NCI-H2227 (cell line): ENCODE results near the gene GFOD2.

Experiments
- DNase-seq: peaks from one replicate; lab custom pipeline; 2025; ENCODE audit not compliant: unreplicated experiment; lab: John Stamatoyannopoulos, UW

Gene GFOD2

GRCh38 chr16:67733734-67734470, 14.8 kb upstream of the GFOD2 start:
- DNase-seq, result no peak

- DNase-seq, result no peak
Observed at GRCh38 chr16:67731753-67732095, 12.6 kb upstream of the GFOD2 start.

- no peak for DNase-seq
Observed at GRCh38 chr16:67731071-67731752, 12.1 kb upstream of the GFOD2 start.

GRCh38 chr16:67730326-67730725, 11.2 kb upstream of the GFOD2 start:
- no peak for DNase-seq

GRCh38 chr16:67729636-67730248, 10.6 kb upstream of the GFOD2 start:
- DNase-seq, result no peak

GRCh38 chr16:67727521-67728485, 8.7 kb upstream of the GFOD2 start:
- DNase-seq, result no peak

- DNase-seq, result no peak
Observed at GRCh38 chr16:67726106-67727034, 7.3 kb upstream of the GFOD2 start.

- DNase-seq, result no peak
Observed at GRCh38 chr16:67723911-67724305, 4.8 kb upstream of the GFOD2 start.

GRCh38 chr16:67723151-67723910, 4.2 kb upstream of the GFOD2 start:
- DNase-seq, result no peak

- DNase-seq, result no peak
Observed at GRCh38 chr16:67720236-67720635, 1.1 kb upstream of the GFOD2 start.

GRCh38 chr16:67719778-67720144, 645 bp upstream of the GFOD2 start:
- peak; percentile 44 for DNase-seq

GRCh38 chr16:67718668-67719047, 458 bp downstream of the GFOD2 start:
- DNase-seq, result peak; percentile 49

- no peak for DNase-seq
Observed at GRCh38 chr16:67716097-67716496, 3.0 kb downstream of the GFOD2 start.

- DNase-seq, result no peak
Observed at GRCh38 chr16:67714522-67714921, 4.6 kb downstream of the GFOD2 start.

- no peak for DNase-seq
Observed at GRCh38 chr16:67713647-67714273, 5.4 kb downstream of the GFOD2 start.

- no peak for DNase-seq
Observed at GRCh38 chr16:67710607-67711006, 8.5 kb downstream of the GFOD2 start.

- no peak for DNase-seq
Observed at GRCh38 chr16:67709050-67709449, 10.1 kb downstream of the GFOD2 start.

- DNase-seq, result no peak
Observed at GRCh38 chr16:67708368-67708771, 10.7 kb downstream of the GFOD2 start.

- DNase-seq, result no peak
Observed at GRCh38 chr16:67707790-67708189, 11.3 kb downstream of the GFOD2 start.
